NCI-H2081 treated with DMSO at 0.1 percent for 48 hours (cell line): Measurements from ENCODE around the gene NEGR1.
A peak's percentile ranks its signal among the peaks of the same experiment; 100 is the strongest.

Source experiments
- DNase-seq: peaks from one replicate; lab custom pipeline; 2025; lab: John Stamatoyannopoulos, UW

The NEGR1 gene

GRCh38 chr1:71630073-71630472 lies 652.3 kb downstream of the NEGR1 start:
- no peak for DNase-seq

GRCh38 chr1:71625004-71625403 lies 657.3 kb downstream of the NEGR1 start:
- no peak for DNase-seq

GRCh38 chr1:71623888-71624287 lies 658.5 kb downstream of the NEGR1 start:
- DNase-seq, result no peak

GRCh38 chr1:71621785-71622184 lies 660.6 kb downstream of the NEGR1 start:
- DNase-seq, result no peak

- no peak for DNase-seq
Observed at GRCh38 chr1:71618766-71619530, 663.4 kb downstream of the NEGR1 start.

- no peak for DNase-seq
Observed at GRCh38 chr1:71618191-71618590, 664.1 kb downstream of the NEGR1 start.

- no peak for DNase-seq
Observed at GRCh38 chr1:71610476-71610875, 671.9 kb downstream of the NEGR1 start.

- no peak for DNase-seq
Observed at GRCh38 chr1:71603044-71603776, 679.1 kb downstream of the NEGR1 start.

- DNase-seq, result no peak
Observed at GRCh38 chr1:71600023-71600422, 682.3 kb downstream of the NEGR1 start.

GRCh38 chr1:71599306-71599705 lies 683.0 kb downstream of the NEGR1 start:
- no peak for DNase-seq

GRCh38 chr1:71593523-71593922 lies 688.8 kb downstream of the NEGR1 start:
- DNase-seq, result no peak

- no peak for DNase-seq
Observed at GRCh38 chr1:71592646-71593274, 689.6 kb downstream of the NEGR1 start.

- no peak for DNase-seq
Observed at GRCh38 chr1:71589005-71589404, 693.3 kb downstream of the NEGR1 start.

- peak; percentile 15 for DNase-seq
Observed at GRCh38 chr1:71587961-71588360, 694.4 kb downstream of the NEGR1 start.

GRCh38 chr1:71586030-71586429 lies 696.3 kb downstream of the NEGR1 start:
- DNase-seq, result no peak

- DNase-seq, result no peak
Observed at GRCh38 chr1:71583756-71584155, 698.6 kb downstream of the NEGR1 start.

GRCh38 chr1:71582673-71583072 lies 699.7 kb downstream of the NEGR1 start:
- no peak for DNase-seq

GRCh38 chr1:71577451-71578131 lies 704.7 kb downstream of the NEGR1 start:
- DNase-seq, result no peak

- DNase-seq, result no peak
Observed at GRCh38 chr1:71572038-71572437, 710.3 kb downstream of the NEGR1 start.

- no peak for DNase-seq
Observed at GRCh38 chr1:71566413-71566812, 715.9 kb downstream of the NEGR1 start.

GRCh38 chr1:71565831-71566230 lies 716.5 kb downstream of the NEGR1 start:
- no peak for DNase-seq

- no peak for DNase-seq
Observed at GRCh38 chr1:71565262-71565661, 717.1 kb downstream of the NEGR1 start.
